MCF 10A (cell line): ENCODE data around the gene SLC22A23. TPM values are rescaled to one million over a fixed set of nuclear protein-coding genes. Genes with fewer than 3 reads are reported as not detected.

ENCODE experiments used
- BruUV-seq: library from RNA; stranded (reverse); fragments of 400-500 nt; replicated peaks from 2 replicates; lab custom pipeline; 2021; lab: Mats Ljungman, UMichigan
- CTCF ChIA-PET: fragments of 300-600 bp; sonication (Branson Sonifier 250); formaldehyde crosslinking; extraction: SDS; loops from one replicate; lab custom pipeline; 2021; ENCODE audit warnings: antibody characterized with exemption, inconsistent platforms; lab: Yijun Ruan, JAX
- POLR2A ChIA-PET: fragments of 300-600, 350-650 bp; sonication (Branson Sonifier 250); formaldehyde crosslinking; extraction: SDS; loops from one replicate; lab custom pipeline; 2020; ENCODE audit warnings: antibody characterized with exemption, inconsistent platforms; lab: Yijun Ruan, JAX
- DNase-seq: peaks from one replicate; pipeline ENCODE4 v3.0.0-alpha.2; 2018; ENCODE audit not compliant: unreplicated experiment
- H3K27ac Mint-ChIP-seq: one replicate; pipeline ENCODE4 v1.8.0; 2022; ENCODE audit warnings: mild to moderate bottlenecking, low read depth, mixed read lengths; ENCODE audit not compliant: unreplicated experiment
- H3K27me3 Mint-ChIP-seq: one replicate; pipeline ENCODE4 v1.8.0; 2022; ENCODE audit warnings: mixed read lengths; ENCODE audit not compliant: insufficient read depth, unreplicated experiment
- H3K36me3 Mint-ChIP-seq: one replicate; pipeline ENCODE4 v1.8.0; 2022; ENCODE audit warnings: mild to moderate bottlenecking, moderate library complexity, mixed read lengths; ENCODE audit not compliant: insufficient read depth, unreplicated experiment
- H3K4me1 Mint-ChIP-seq: one replicate; pipeline ENCODE4 v1.8.0; 2022; ENCODE audit warnings: mixed read lengths; ENCODE audit not compliant: insufficient read depth, unreplicated experiment
- H3K4me3 Mint-ChIP-seq: one replicate; pipeline ENCODE4 v1.8.0; 2022; ENCODE audit warnings: mild to moderate bottlenecking, moderate library complexity, mixed read lengths; ENCODE audit not compliant: unreplicated experiment
- H3K9me3 Mint-ChIP-seq: one replicate; pipeline ENCODE4 v1.8.0; 2022; ENCODE audit warnings: mixed read lengths; ENCODE audit not compliant: unreplicated experiment
- intact Hi-C: fragments of 100-400 bp; cut with micrococcal nuclease; formaldehyde crosslinking; loops from 2 replicates; pipeline ENCODE4 v1.14.1; 2022
- total RNA-seq: library from RNA; stranded (reverse); gene quantifications from 2 replicates; pipeline ENCODE4 v1.2.3, GENCODE V29; 2022
- TF ChIP-seq, protein P1 (sequence below): fragments of 200-600 bp; IDR thresholded peaks from one replicate; pipeline ENCODE4 v1.8.0; 2022; ENCODE audit warnings: antibody characterized with exemption, mild to moderate bottlenecking; ENCODE audit not compliant: unreplicated experiment

Gene SLC22A23
- total RNA-seq, 1 experiment from 2014 or later, result 11.9 TPM

- ChIA-PET POLR2A (interaction anchor here (1.5 kb wide), 1 partner anchor 95 kb away, joined by 3 read pairs; no protein-coding TSS in a partner anchor), CTCF (interaction anchor here (0.9 to 1.9 kb wide), 3 partner anchors 14 to 158 kb away, joined by 3 to 6 read pairs (median 4); no protein-coding TSS in a partner anchor)
- H3K27ac Mint-ChIP-seq, result no peak overlapping the region
- no peak for DNase-seq
- TF ChIP-seq, protein P1, sequence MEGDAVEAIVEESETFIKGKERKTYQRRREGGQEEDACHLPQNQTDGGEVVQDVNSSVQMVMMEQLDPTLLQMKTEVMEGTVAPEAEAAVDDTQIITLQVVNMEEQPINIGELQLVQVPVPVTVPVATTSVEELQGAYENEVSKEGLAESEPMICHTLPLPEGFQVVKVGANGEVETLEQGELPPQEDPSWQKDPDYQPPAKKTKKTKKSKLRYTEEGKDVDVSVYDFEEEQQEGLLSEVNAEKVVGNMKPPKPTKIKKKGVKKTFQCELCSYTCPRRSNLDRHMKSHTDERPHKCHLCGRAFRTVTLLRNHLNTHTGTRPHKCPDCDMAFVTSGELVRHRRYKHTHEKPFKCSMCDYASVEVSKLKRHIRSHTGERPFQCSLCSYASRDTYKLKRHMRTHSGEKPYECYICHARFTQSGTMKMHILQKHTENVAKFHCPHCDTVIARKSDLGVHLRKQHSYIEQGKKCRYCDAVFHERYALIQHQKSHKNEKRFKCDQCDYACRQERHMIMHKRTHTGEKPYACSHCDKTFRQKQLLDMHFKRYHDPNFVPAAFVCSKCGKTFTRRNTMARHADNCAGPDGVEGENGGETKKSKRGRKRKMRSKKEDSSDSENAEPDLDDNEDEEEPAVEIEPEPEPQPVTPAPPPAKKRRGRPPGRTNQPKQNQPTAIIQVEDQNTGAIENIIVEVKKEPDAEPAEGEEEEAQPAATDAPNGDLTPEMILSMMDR, result no peak
- H3K36me3 Mint-ChIP-seq, result peaks cover 9% of the 10 kb centered on the region
- intact Hi-C loops, result no loop called here
- H3K4me3 Mint-ChIP-seq, result no peak overlapping the region
- H3K4me1 Mint-ChIP-seq, result no peaks in the 10 kb centered on the region
- BruUV-seq, result no TSS peak
- H3K9me3 Mint-ChIP-seq, result no peaks in the 10 kb centered on the region
- no peaks in the 10 kb centered on the region for H3K27me3 Mint-ChIP-seq
Observed at GRCh38 chr6:3296078-3296477, 160.8 kb downstream of the SLC22A23 start.

DNA sequence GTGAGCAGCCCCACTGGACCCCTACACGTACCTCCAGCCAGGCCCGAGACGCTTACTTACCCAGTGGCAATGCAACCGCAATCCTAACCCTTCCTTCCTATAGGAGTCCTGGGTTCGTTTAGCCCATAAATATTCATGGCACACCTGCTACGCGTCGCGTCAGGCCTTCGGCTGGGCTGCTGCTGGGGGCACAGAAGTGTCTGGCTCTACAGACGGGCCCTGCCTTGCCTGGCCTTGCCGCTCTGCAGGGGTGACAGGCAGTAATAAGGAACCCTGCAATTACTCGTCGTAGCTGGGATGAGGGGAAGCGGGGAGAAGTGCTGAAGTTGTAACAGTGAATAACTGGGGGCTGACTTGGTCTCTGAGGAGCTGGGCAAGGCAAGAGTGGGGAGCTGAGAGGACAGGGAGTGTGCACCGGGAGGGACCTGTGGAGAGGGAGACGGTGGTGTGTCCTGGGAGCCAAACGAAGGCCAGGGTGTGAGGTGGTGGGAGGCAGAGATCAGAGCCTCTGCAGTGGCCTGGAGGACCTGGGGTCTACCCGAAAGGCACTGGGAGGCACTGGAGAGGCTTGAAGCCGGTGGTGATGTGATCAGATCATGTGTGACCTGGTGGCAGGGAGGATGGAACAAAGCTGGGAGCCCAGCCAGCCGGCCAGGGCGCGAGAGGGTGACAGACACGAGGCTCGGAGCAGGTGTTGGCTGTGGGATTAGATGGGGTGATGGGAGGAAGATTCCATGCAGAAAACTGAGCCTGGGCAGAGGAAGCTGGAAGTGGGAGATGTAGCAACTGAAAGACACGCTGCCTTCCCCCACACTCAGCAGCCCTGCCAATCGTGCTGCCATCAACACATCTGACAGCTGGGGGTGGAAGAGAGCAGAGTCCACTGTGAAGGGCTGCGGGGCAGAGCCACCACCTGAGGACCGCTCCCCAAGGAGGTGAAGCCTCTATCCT lies 161.7 kb downstream of the SLC22A23 start:
- peaks cover 9% of the 10 kb centered on the region for H3K36me3 Mint-ChIP-seq
- TF ChIP-seq, protein P1, result no peak
- H3K27me3 Mint-ChIP-seq, result no peaks in the 10 kb centered on the region
- no peak overlapping the region for H3K4me3 Mint-ChIP-seq
- intact Hi-C loops, result no loop called here
- ChIA-PET POLR2A (interaction anchor here (1.5 kb wide), 1 partner anchor 96 kb away, joined by 3 read pairs; no protein-coding TSS in a partner anchor), CTCF (interaction anchor here (0.9 to 1.9 kb wide), 4 partner anchors 10 to 159 kb away, joined by 3 to 6 read pairs (median 4); no protein-coding TSS in a partner anchor)
- no TSS peak for BruUV-seq
- no peaks in the 10 kb centered on the region for H3K9me3 Mint-ChIP-seq
- H3K4me1 Mint-ChIP-seq, result no peaks in the 10 kb centered on the region
- no peak for DNase-seq
- no peak overlapping the region for H3K27ac Mint-ChIP-seq

DNA sequence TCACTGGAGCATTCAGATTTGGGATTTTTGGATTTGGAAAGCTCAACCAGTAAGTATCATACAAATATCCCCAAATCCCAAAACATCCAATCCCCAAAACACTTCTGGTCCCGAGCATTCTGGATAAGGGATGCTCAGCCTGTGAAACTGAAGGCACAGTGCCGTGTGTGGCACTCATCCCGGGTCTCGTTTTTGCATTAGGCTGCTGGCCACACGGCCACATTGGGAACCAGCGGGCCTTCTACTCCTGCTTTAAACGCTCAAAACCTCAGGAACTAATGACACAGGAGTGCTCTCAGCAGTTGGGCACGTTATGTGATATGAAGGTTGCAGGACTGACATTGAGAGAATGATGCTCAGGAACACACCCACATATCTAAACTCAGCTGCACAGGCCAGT lies 162.5 kb downstream of the SLC22A23 start:
- no TSS peak for BruUV-seq
- no peak overlapping the region for H3K27ac Mint-ChIP-seq
- H3K9me3 Mint-ChIP-seq, result no peaks in the 10 kb centered on the region
- no peaks in the 10 kb centered on the region for H3K4me1 Mint-ChIP-seq
- POLR2A ChIA-PET, result no interaction called here
- no peak for DNase-seq
- no peaks in the 10 kb centered on the region for H3K27me3 Mint-ChIP-seq
- peaks cover 15% of the 10 kb centered on the region for H3K36me3 Mint-ChIP-seq
- intact Hi-C loops, result no loop called here
- CTCF ChIA-PET, result interaction anchor here (0.9 to 1.9 kb wide), 2 partner anchors 9 to 12 kb away, joined by 4 to 6 read pairs; no protein-coding TSS in a partner anchor
- no peak overlapping the region for H3K4me3 Mint-ChIP-seq
- TF ChIP-seq, protein P1, result no peak
